Testis (tissue), 2 donors: ENCODE measurements around the gene DNAJC30.
"Not testable (repeated sequence)": the region's sequence is repeated elsewhere in the genome, so short reads cannot be mapped to it uniquely, and the experiment has no call there.

ENCODE experiments used
- CTCF ChIP-seq, 3 experiments: fragments of 450-650 bp in 2 of 3; fragments of 200-600 bp in 1 of 3; sonication (generic) in 1 of 3; IDR thresholded peaks; one replicate each; pipeline ENCODE4 v1.5.1; 2016 to 2019; ENCODE audit warnings: antibody characterized with exemption in 3 of 3, mild to moderate bottlenecking in 2 of 3, moderate library complexity in 1 of 3
- POLR2A ChIP-seq: fragments of 450-650 bp; IDR thresholded peaks from one replicate; pipeline ENCODE4 v1.6.1; 2017; ENCODE audit warnings: antibody characterized with exemption, mild to moderate bottlenecking, moderate library complexity

- not testable (repeated sequence) for TF ChIP-seq CTCF (IDR thresholded peaks at IDR 0.05); POLR2A
Observed at GRCh38 chr7:73713319-73713718, 30.1 kb upstream of the DNAJC30 start.
